Measurements from ENCODE around the gene SLF1. TPM values are rescaled to one million over a fixed set of nuclear protein-coding genes. Genes with fewer than 3 reads are reported as not detected.

SLF1 gene
- total RNA-seq: 1.3 and 9.9 TPM in 2 replicates

GRCh38 chr5:94618493-94619328, at the start of gene SLF1, which contains the start of gene KIAA0825:
SLF1 (plus strand) TSS chr5:94618669; CDS start chr5:94628811, 10,142 bp downstream.
KIAA0825 (minus strand) TSS chr5:94618604; CDS start chr5:94537126, 81,478 bp downstream.

Other genes starting within 250 kb of the SLF1 start
- gene KIAA0825, start 65 bp upstream of the SLF1 start, total RNA-seq: 1.5 and 6.0 TPM in 2 replicates